WTC11 (cell line): ENCODE measurements around the gene KRTAP19-7. TPM values are rescaled to one million over a fixed set of nuclear protein-coding genes. Genes with fewer than 3 reads are reported as not detected.

Experiments
- ATAC-seq: fragments of 200-7000 bp; cut with Tn5 transposase; 2 replicates; pipeline ENCODE4 v1.10.0; 2021; ENCODE audit warnings: mild to moderate bottlenecking, moderate library complexity
- CTCF ChIA-PET: fragments of 300-600 bp; sonication (Branson Sonifier 250); formaldehyde crosslinking; loops from one replicate; lab custom pipeline; 2021; ENCODE audit warnings: antibody characterized with exemption; lab: Charles Lee
- POLR2A ChIA-PET: fragments of 350-600 bp; sonication (Branson Sonifier 250); formaldehyde crosslinking; loops from one replicate; lab custom pipeline; 2021; ENCODE audit warnings: antibody characterized with exemption; lab: Charles Lee
- DNase-seq: peaks from one replicate; pipeline ENCODE4 v3.0.0; 2021; ENCODE audit warnings: low spot score
- H3K27ac Mint-ChIP-seq: 2 replicates; pipeline ENCODE4 v1.8.0; 2021; ENCODE audit warnings: mixed read lengths
- H3K27me3 Mint-ChIP-seq: 2 replicates; pipeline ENCODE4 v1.8.0; 2021; ENCODE audit warnings: low read depth, mild to moderate bottlenecking, moderate library complexity, mixed read lengths
- H3K36me3 Mint-ChIP-seq: 2 replicates; pipeline ENCODE4 v1.8.0; 2021; ENCODE audit warnings: mixed read lengths
- H3K4me1 Mint-ChIP-seq: 2 replicates; pipeline ENCODE4 v1.8.0; 2022; ENCODE audit warnings: mixed read lengths
- H3K4me3 Mint-ChIP-seq: 2 replicates; pipeline ENCODE4 v1.8.0; 2021; ENCODE audit warnings: mild to moderate bottlenecking, moderate library complexity, mixed read lengths
- H3K9me3 Mint-ChIP-seq: 2 replicates; pipeline ENCODE4 v1.8.0; 2021; ENCODE audit warnings: mixed read lengths
- CREM ChIP-seq: sonication (generic); formaldehyde crosslinking; IDR thresholded peaks from 2 replicates; pipeline ENCODE4 v1.8.1; 2022; ENCODE audit warnings: mild to moderate bottlenecking, missing genetic modification reagents, moderate library complexity
- EMX1 ChIP-seq: fragments of 250-450 bp; sonication (Bioruptor Pico); IDR thresholded peaks from 2 replicates; pipeline ENCODE4 v1.8.0; 2021; ENCODE audit warnings: mild to moderate bottlenecking
- FOXJ3 ChIP-seq: sonication (generic); formaldehyde crosslinking; IDR thresholded peaks from 2 replicates; pipeline ENCODE4 v1.9.0; 2021; ENCODE audit warnings: missing genetic modification reagents, mild to moderate bottlenecking, borderline replicate concordance
- GRHL2 ChIP-seq: fragments of 250-450 bp; sonication (Bioruptor Pico); IDR thresholded peaks from 2 replicates; pipeline ENCODE4 v1.8.0; 2022; ENCODE audit warnings: mild to moderate bottlenecking, moderate library complexity; ENCODE audit not compliant: insufficient replicate concordance, severe bottlenecking
- GTF2I ChIP-seq: fragments of 250-450 bp; sonication (Bioruptor Pico); conservative IDR thresholded peaks from 2 replicates; pipeline ENCODE4 v1.4.0; 2021; ENCODE audit warnings: mild to moderate bottlenecking
- HMGA2 ChIP-seq: fragments of 250-450 bp; sonication (Bioruptor Pico); IDR thresholded peaks from 2 replicates; pipeline ENCODE4 v1.4.0; 2021; ENCODE audit warnings: mild to moderate bottlenecking, moderate library complexity
- KAT7 ChIP-seq: sonication (generic); formaldehyde crosslinking; IDR thresholded peaks from 2 replicates; pipeline ENCODE4 v1.8.1; 2023; ENCODE audit warnings: missing genetic modification reagents, mild to moderate bottlenecking, borderline replicate concordance
- MXD4 ChIP-seq: fragments of 250-450 bp; sonication (Bioruptor Pico); IDR thresholded peaks from 2 replicates; pipeline ENCODE4 v1.8.0; 2021; ENCODE audit warnings: mild to moderate bottlenecking, moderate library complexity, borderline replicate concordance
- MYBL2 ChIP-seq: sonication (generic); formaldehyde crosslinking; IDR thresholded peaks from 2 replicates; pipeline ENCODE4 v1.8.1; 2023; ENCODE audit warnings: mild to moderate bottlenecking, moderate library complexity, missing genetic modification reagents
- NFYB ChIP-seq: sonication (generic); formaldehyde crosslinking; conservative IDR thresholded peaks from 2 replicates; pipeline ENCODE4 v1.8.0; 2022; ENCODE audit warnings: low read depth, missing genetic modification reagents
- OVOL2 ChIP-seq: fragments of 250-450 bp; sonication (Bioruptor Pico); IDR thresholded peaks from 2 replicates; pipeline ENCODE4 v1.9.0; 2021; ENCODE audit warnings: mild to moderate bottlenecking, borderline replicate concordance
- TEAD4 ChIP-seq: sonication (generic); formaldehyde crosslinking; IDR thresholded peaks from 2 replicates; pipeline ENCODE4 v1.8.0; 2022; ENCODE audit warnings: mild to moderate bottlenecking, missing genetic modification reagents
- ZNF138 ChIP-seq: sonication (generic); formaldehyde crosslinking; conservative IDR thresholded peaks from 2 replicates; pipeline ENCODE4 v1.8.1; 2022; ENCODE audit warnings: mild to moderate bottlenecking, moderate library complexity, missing genetic modification reagents
- total RNA-seq: library from RNA; stranded (reverse); gene quantifications from 3 replicates; pipeline ENCODE4 v1.2.3, GENCODE V29; 2021
- TF ChIP-seq, protein P1 (sequence below): sonication (generic); formaldehyde crosslinking; IDR thresholded peaks from 2 replicates; pipeline ENCODE4 v1.8.1; 2022; ENCODE audit warnings: low read depth, missing genetic modification reagents, borderline replicate concordance
- TF ChIP-seq, protein P2 (sequence below): sonication (generic); formaldehyde crosslinking; IDR thresholded peaks from 2 replicates; pipeline ENCODE4 v1.8.1; 2022; ENCODE audit warnings: missing genetic modification reagents, borderline replicate concordance
- TF ChIP-seq, protein P3 (sequence below): sonication (generic); formaldehyde crosslinking; IDR thresholded peaks from 2 replicates; pipeline ENCODE4 v1.8.0; 2022; ENCODE audit warnings: mild to moderate bottlenecking, missing genetic modification reagents
- TF ChIP-seq, protein P4 (sequence below): sonication (generic); formaldehyde crosslinking; IDR thresholded peaks from 2 replicates; pipeline ENCODE4 v1.8.0; 2023; ENCODE audit warnings: mild to moderate bottlenecking, missing genetic modification reagents
- TF ChIP-seq, protein P5 (sequence below): sonication (generic); formaldehyde crosslinking; IDR thresholded peaks from 2 replicates; pipeline ENCODE4 v1.8.1; 2023; ENCODE audit warnings: mild to moderate bottlenecking, missing genetic modification reagents

Gene KRTAP19-7
- total RNA-seq, 1 experiment from 2014 or later: not detected

DNA sequence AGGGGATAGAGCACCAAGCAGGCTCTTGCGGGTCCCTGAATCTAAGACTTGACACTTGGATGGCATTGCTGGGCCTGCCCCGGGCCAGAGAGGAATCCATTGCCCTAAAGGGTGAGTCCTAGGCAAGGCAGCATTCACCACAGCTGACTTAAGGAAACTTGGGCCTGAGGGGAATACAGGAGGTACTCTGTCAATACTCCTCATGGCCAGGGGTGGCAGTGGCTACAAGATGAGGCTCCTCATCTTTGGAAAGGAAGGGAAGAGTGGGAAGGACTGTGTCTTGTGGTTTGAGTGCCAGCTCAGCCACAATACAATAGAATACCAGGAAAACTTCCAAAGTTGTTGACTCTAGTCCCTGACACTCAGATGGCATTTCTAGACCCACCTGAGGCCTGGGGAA, 44.9 kb upstream of the KRTAP19-7 start (continued):
- TF ChIP-seq, protein P1, sequence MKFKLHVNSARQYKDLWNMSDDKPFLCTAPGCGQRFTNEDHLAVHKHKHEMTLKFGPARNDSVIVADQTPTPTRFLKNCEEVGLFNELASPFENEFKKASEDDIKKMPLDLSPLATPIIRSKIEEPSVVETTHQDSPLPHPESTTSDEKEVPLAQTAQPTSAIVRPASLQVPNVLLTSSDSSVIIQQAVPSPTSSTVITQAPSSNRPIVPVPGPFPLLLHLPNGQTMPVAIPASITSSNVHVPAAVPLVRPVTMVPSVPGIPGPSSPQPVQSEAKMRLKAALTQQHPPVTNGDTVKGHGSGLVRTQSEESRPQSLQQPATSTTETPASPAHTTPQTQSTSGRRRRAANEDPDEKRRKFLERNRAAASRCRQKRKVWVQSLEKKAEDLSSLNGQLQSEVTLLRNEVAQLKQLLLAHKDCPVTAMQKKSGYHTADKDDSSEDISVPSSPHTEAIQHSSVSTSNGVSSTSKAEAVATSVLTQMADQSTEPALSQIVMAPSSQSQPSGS (CRISPR knock-in tag): no peak
- TF ChIP-seq TEAD4 (CRISPR knock-in tag) (no peak), EMX1 (no peak), OVOL2 (CRISPR knock-in tag) (no peak), KAT7 (CRISPR knock-in tag) (no peak), HMGA2 (no peak), CREM (no peak), FOXJ3 (no peak)
- TF ChIP-seq, protein P2, sequence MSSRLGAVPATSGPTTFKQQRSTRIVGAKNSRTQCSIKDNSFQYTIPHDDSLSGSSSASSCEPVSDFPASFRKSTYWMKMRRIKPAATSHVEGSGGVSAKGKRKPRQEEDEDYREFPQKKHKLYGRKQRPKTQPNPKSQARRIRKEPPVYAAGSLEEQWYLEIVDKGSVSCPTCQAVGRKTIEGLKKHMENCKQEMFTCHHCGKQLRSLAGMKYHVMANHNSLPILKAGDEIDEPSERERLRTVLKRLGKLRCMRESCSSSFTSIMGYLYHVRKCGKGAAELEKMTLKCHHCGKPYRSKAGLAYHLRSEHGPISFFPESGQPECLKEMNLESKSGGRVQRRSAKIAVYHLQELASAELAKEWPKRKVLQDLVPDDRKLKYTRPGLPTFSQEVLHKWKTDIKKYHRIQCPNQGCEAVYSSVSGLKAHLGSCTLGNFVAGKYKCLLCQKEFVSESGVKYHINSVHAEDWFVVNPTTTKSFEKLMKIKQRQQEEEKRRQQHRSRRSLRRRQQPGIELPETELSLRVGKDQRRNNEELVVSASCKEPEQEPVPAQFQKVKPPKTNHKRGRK (CRISPR knock-in tag): no peak
- TF ChIP-seq, protein P3, sequence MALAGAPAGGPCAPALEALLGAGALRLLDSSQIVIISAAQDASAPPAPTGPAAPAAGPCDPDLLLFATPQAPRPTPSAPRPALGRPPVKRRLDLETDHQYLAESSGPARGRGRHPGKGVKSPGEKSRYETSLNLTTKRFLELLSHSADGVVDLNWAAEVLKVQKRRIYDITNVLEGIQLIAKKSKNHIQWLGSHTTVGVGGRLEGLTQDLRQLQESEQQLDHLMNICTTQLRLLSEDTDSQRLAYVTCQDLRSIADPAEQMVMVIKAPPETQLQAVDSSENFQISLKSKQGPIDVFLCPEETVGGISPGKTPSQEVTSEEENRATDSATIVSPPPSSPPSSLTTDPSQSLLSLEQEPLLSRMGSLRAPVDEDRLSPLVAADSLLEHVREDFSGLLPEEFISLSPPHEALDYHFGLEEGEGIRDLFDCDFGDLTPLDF: no peak

DNA sequence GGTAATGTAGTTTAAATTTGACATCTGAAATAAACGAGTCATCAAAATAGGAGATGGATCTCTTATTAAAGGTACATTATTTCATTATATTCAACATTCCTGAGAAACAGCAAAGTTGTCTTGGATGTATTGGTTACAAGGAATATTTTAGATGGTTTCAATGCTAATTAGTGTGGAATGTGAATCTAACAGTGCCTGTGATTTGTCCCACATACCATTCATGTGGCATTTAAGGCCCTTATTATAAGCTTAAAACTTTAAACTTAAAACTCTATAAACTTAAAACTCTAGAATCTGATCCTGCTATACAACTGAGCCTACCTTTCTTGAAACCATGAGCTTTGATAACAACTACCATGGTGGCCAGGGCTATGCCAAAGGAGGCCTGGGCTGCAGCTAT, 39.7 kb upstream of the KRTAP19-7 start, which contains the start of gene KRTAP22-1:
KRTAP22-1 (plus strand) TSS at position 301 of the 400 bp plus-strand sequence.
- TF ChIP-seq KAT7 (CRISPR knock-in tag): no peak
- TF ChIP-seq ZNF138 (CRISPR knock-in tag): no peak
- TF ChIP-seq, protein P4, sequence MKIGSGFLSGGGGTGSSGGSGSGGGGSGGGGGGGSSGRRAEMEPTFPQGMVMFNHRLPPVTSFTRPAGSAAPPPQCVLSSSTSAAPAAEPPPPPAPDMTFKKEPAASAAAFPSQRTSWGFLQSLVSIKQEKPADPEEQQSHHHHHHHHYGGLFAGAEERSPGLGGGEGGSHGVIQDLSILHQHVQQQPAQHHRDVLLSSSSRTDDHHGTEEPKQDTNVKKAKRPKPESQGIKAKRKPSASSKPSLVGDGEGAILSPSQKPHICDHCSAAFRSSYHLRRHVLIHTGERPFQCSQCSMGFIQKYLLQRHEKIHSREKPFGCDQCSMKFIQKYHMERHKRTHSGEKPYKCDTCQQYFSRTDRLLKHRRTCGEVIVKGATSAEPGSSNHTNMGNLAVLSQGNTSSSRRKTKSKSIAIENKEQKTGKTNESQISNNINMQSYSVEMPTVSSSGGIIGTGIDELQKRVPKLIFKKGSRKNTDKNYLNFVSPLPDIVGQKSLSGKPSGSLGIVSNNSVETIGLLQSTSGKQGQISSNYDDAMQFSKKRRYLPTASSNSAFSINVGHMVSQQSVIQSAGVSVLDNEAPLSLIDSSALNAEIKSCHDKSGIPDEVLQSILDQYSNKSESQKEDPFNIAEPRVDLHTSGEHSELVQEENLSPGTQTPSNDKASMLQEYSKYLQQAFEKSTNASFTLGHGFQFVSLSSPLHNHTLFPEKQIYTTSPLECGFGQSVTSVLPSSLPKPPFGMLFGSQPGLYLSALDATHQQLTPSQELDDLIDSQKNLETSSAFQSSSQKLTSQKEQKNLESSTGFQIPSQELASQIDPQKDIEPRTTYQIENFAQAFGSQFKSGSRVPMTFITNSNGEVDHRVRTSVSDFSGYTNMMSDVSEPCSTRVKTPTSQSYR (CRISPR knock-in tag): no peak
- no peak for TF ChIP-seq MXD4
- no peak for TF ChIP-seq NFYB
- TF ChIP-seq, all 79 proteins: peak for 0
- Mint-ChIP-seq H3K9me3 (no peaks in the 10 kb centered on the region), H3K4me1 (no peaks in the 10 kb centered on the region), H3K27ac (no peak within 1 kb of the TSS), H3K36me3 (no peaks in the 10 kb centered on the region), H3K4me3 (no peak within 1 kb of the TSS), H3K27me3 (no peaks in the 10 kb centered on the region)
- POLR2A ChIA-PET: no interaction called here
- CTCF ChIA-PET: no interaction called here
- DNase-seq: no peak
- no peak for ATAC-seq

DNA sequence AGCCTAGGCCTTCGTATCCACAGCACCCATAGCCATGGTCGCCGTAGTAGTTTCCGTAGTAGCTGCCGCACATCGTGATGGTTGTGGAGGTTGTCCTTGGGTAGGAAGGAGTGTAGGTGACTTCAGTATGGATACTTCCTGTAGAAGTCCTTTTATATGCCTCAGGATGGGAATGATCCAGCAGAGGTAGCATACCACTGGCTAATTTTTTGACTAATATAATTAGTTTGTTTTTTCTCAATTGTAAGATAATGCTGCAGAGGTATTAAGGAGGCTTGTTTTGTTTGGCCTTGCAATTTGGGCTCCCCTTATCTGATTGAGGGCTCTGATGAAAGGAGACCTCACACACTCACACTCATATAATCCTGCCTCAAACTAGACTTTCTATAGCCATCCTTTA, 37.7 kb upstream of the KRTAP19-7 start, which contains the start of gene KRTAP6-2:
KRTAP6-2 (minus strand) TSS at position 101 of the 400 bp plus-strand sequence; CDS start at position 73, 28 bp downstream.
- TF ChIP-seq GRHL2 (no peak), FOXJ3 (no peak), GTF2I (no peak), MYBL2 (no peak), OVOL2 (CRISPR knock-in tag) (no peak), ZNF138 (CRISPR knock-in tag) (no peak)
- TF ChIP-seq, protein P5, sequence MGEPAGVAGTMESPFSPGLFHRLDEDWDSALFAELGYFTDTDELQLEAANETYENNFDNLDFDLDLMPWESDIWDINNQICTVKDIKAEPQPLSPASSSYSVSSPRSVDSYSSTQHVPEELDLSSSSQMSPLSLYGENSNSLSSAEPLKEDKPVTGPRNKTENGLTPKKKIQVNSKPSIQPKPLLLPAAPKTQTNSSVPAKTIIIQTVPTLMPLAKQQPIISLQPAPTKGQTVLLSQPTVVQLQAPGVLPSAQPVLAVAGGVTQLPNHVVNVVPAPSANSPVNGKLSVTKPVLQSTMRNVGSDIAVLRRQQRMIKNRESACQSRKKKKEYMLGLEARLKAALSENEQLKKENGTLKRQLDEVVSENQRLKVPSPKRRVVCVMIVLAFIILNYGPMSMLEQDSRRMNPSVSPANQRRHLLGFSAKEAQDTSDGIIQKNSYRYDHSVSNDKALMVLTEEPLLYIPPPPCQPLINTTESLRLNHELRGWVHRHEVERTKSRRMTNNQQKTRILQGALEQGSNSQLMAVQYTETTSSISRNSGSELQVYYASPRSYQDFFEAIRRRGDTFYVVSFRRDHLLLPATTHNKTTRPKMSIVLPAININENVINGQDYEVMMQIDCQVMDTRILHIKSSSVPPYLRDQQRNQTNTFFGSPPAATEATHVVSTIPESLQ (CRISPR knock-in tag): no peak
- Mint-ChIP-seq H3K27ac (no peak within 1 kb of the TSS), H3K27me3 (no peaks in the 10 kb centered on the region), H3K9me3 (no peaks in the 10 kb centered on the region), H3K4me1 (no peaks in the 10 kb centered on the region), H3K36me3 (no peaks in the 10 kb centered on the region), H3K4me3 (no peak within 1 kb of the TSS)
- no peak for ATAC-seq
- ChIA-PET CTCF (no interaction called here), POLR2A (no interaction called here)
- no peak for DNase-seq
